GM18858 (cell line): ENCODE measurements around the gene GRID1.

Experiments
- ATAC-seq: cut with Tn5 transposase; IDR thresholded peaks from one replicate; pipeline ENCODE4 v1.9.1; 2021; ENCODE audit not compliant: unreplicated experiment

GRID1 gene

GRCh38 chr10:86340176-86340990, 26.2 kb downstream of the GRID1 start:
- no peak for ATAC-seq

- no peak for ATAC-seq
These were observed 27.2 kb downstream of the GRID1 start for GRCh38 chr10:86339226-86339865.

GRCh38 chr10:86337121-86337601, 29.4 kb downstream of the GRID1 start:
- no peak for ATAC-seq

GRCh38 chr10:86336341-86336740, 30.3 kb downstream of the GRID1 start:
- no peak for ATAC-seq

- no peak for ATAC-seq
These were observed 30.8 kb downstream of the GRID1 start for GRCh38 chr10:86335831-86336230.

- ATAC-seq: no peak
These were observed 31.3 kb downstream of the GRID1 start for GRCh38 chr10:86335257-86335656.

GRCh38 chr10:86334488-86335085, 32.0 kb downstream of the GRID1 start:
- no peak for ATAC-seq

GRCh38 chr10:86333826-86334487, 32.6 kb downstream of the GRID1 start:
- no peak for ATAC-seq

GRCh38 chr10:86331861-86332260, 34.7 kb downstream of the GRID1 start:
- ATAC-seq: no peak

GRCh38 chr10:86330778-86331763, 35.5 kb downstream of the GRID1 start:
- ATAC-seq: no peak

GRCh38 chr10:86329896-86330680, 36.5 kb downstream of the GRID1 start:
- ATAC-seq: no peak

GRCh38 chr10:86329093-86329710, 37.4 kb downstream of the GRID1 start:
- no peak for ATAC-seq

- no peak for ATAC-seq
These were observed 38.5 kb downstream of the GRID1 start for GRCh38 chr10:86327954-86328725.

- ATAC-seq: no peak
These were observed 41.4 kb downstream of the GRID1 start for GRCh38 chr10:86325158-86325557.

- ATAC-seq: no peak
These were observed 45.0 kb downstream of the GRID1 start for GRCh38 chr10:86321568-86321967.

- no peak for ATAC-seq
These were observed 46.9 kb downstream of the GRID1 start for GRCh38 chr10:86319676-86320075.

- no peak for ATAC-seq
These were observed 48.5 kb downstream of the GRID1 start for GRCh38 chr10:86317949-86318725.
